Lower lobe of right lung (tissue), 2 donors: ENCODE measurements around the gene ODF2. TPM values are rescaled to one million over a fixed set of nuclear protein-coding genes. Genes with fewer than 3 reads are reported as not detected.
A peak's percentile ranks its signal among the peaks of the same experiment; 100 is the strongest.

Source experiments
- ATAC-seq, 2 donors: fragments of 200-7000 bp; cut with Tn5 transposase; one replicate each; pipeline ENCODE4 v1.9.1; 2020 to 2022; ENCODE audit warnings: mild to moderate bottlenecking in 2 of 2, moderate library complexity in 2 of 2
- DNase-seq: peaks from one replicate; pipeline ENCODE4 v3.0.0-alpha.2; 2020
- H3K27ac ChIP-seq: fragments of 200-600 bp; one replicate; pipeline ENCODE4 v1.8.0; 2022
- H3K27me3 ChIP-seq: fragments of 200-600 bp; one replicate; pipeline ENCODE4 v1.8.0; 2022; ENCODE audit warnings: low read depth
- H3K36me3 ChIP-seq: fragments of 200-600 bp; one replicate; pipeline ENCODE4 v1.8.0; 2022; ENCODE audit warnings: mild to moderate bottlenecking
- H3K4me1 ChIP-seq: fragments of 200-600 bp; one replicate; pipeline ENCODE4 v1.8.0; 2022
- H3K4me3 ChIP-seq: fragments of 200-600 bp; one replicate; pipeline ENCODE4 v1.8.0; 2022; ENCODE audit warnings: mild to moderate bottlenecking
- H3K9me3 ChIP-seq: fragments of 200-600 bp; one replicate; pipeline ENCODE4 v1.8.0; 2022
- CTCF ChIP-seq: fragments of 200-600 bp; IDR thresholded peaks from one replicate; pipeline ENCODE4 v1.8.0; 2022; ENCODE audit warnings: antibody characterized with exemption, mild to moderate bottlenecking
- intact Hi-C: fragments of 100-400 bp; cut with DNase I; formaldehyde crosslinking; loops from one replicate; pipeline ENCODE4 v1.11.0; 2022
- long read RNA-seq: library from polyadenylated mRNA; unstranded; transcript quantifications from one replicate; pipeline ENCODE4 v2.0.0, GENCODE V29; 2021
- total RNA-seq: library from RNA; stranded (reverse); fragmentation: NEBNext Ultra II Directional; extraction: Animal tissue kit (Norgen Biotek cat#: 25700); gene quantifications from one replicate; pipeline ENCODE4 v1.2.1, GENCODE V29; 2021
- donor health status: DM: no; HTN: yes; CAD: no; lungs with severe emphysema.

Gene ODF2
- total RNA-seq = 20.3 TPM
- long read RNA-seq, transcript ODF2-201 (21 exons, 3,899 nt) = major isoform, 8 of 25 reads
- long read RNA-seq, partial matches to known transcripts = 3 of 25 reads
- long read RNA-seq, other reads (novel, unspliced or antisense) = 12 of 25 reads

- no peaks in the 10 kb centered on the region for H3K9me3 ChIP-seq
- peak; percentile 98 for DNase-seq
- peaks cover 8% of the 10 kb centered on the region for H3K4me1 ChIP-seq
- TF ChIP-seq CTCF = no peak
- peak; percentile 97 for ATAC-seq
- peak within 1 kb of the TSS; percentile 84 for H3K27ac ChIP-seq
- intact Hi-C loops = no loop called here
- H3K27me3 ChIP-seq = no peaks in the 10 kb centered on the region
- H3K4me3 ChIP-seq = peak within 1 kb of the TSS; percentile 90
- peaks cover 21% of the 10 kb centered on the region for H3K36me3 ChIP-seq
These were observed at the start of gene ODF2 for GRCh38 chr9:128455849-128456612. Gene ODF2 (plus strand): TSS chr9:128456006. CDS start chr9:128456092, 86 bp downstream.

- Histone ChIP-seq H3K27ac (no peak overlapping the region), H3K36me3 (no peaks in the 10 kb centered on the region), H3K4me3 (no peak overlapping the region), H3K9me3 (no peaks in the 10 kb centered on the region), H3K27me3 (peaks cover 15% of the 10 kb centered on the region), H3K4me1 (no peaks in the 10 kb centered on the region)
- DNase-seq (no peak), ATAC-seq (no peak)
- TF ChIP-seq CTCF = no peak
- intact Hi-C loops = no loop called here
These were observed 48.9 kb upstream of the ODF2 start for GRCh38 chr9:128406848-128407391.

GRCh38 chr9:128408963-128409431, 46.8 kb upstream of the ODF2 start:
- H3K9me3 ChIP-seq = no peaks in the 10 kb centered on the region
- intact Hi-C loops = no loop called here
- no peaks in the 10 kb centered on the region for H3K36me3 ChIP-seq
- H3K4me3 ChIP-seq = no peak overlapping the region
- DNase-seq (no peak), ATAC-seq (no peak)
- H3K4me1 ChIP-seq = no peaks in the 10 kb centered on the region
- no peak for TF ChIP-seq CTCF
- peaks cover 27% of the 10 kb centered on the region for H3K27me3 ChIP-seq
- H3K27ac ChIP-seq = no peak overlapping the region

- TF ChIP-seq CTCF = no peak
- no peaks in the 10 kb centered on the region for H3K36me3 ChIP-seq
- H3K27ac ChIP-seq = no peak overlapping the region
- H3K27me3 ChIP-seq = peaks cover 31% of the 10 kb centered on the region
- DNase-seq (no peak), ATAC-seq (no peak)
- no peaks in the 10 kb centered on the region for H3K4me1 ChIP-seq
- H3K4me3 ChIP-seq = no peak overlapping the region
- intact Hi-C loops = no loop called here
- H3K9me3 ChIP-seq = no peaks in the 10 kb centered on the region
These were observed 46.4 kb upstream of the ODF2 start for GRCh38 chr9:128409450-128409849.

- H3K27me3 ChIP-seq = peaks cover 37% of the 10 kb centered on the region
- DNase-seq (no peak), ATAC-seq (no peak)
- no peak for TF ChIP-seq CTCF
- H3K4me3 ChIP-seq = no peak overlapping the region
- no peaks in the 10 kb centered on the region for H3K9me3 ChIP-seq
- no peaks in the 10 kb centered on the region for H3K36me3 ChIP-seq
- intact Hi-C loops = no loop called here
- H3K4me1 ChIP-seq = no peaks in the 10 kb centered on the region
- no peak overlapping the region for H3K27ac ChIP-seq
These were observed 45.8 kb upstream of the ODF2 start for GRCh38 chr9:128409978-128410377.
